B cell (primary cell): ENCODE results near the gene SLC8A3. TPM values are rescaled to one million over a fixed set of nuclear protein-coding genes. Genes with fewer than 3 reads are reported as not detected.

Source experiments
- ATAC-seq: fragments of 200-7000 bp; cut with Tn5 transposase; one replicate; pipeline ENCODE4 v1.10.0; 2021; ENCODE audit warnings: low read depth, mild to moderate bottlenecking, moderate number of reproducible peaks, moderate library complexity
- CTCF ChIA-PET: fragments of 350-600 bp; sonication (Branson Sonifier 250); formaldehyde crosslinking; loops from one replicate; lab custom pipeline; 2021; ENCODE audit warnings: antibody characterized with exemption, inconsistent platforms; lab: Charles Lee
- POLR2A ChIA-PET: fragments of 350-600 bp; sonication (Branson Sonifier 250); formaldehyde crosslinking; loops from one replicate; lab custom pipeline; 2021; ENCODE audit warnings: antibody characterized with exemption; lab: Charles Lee
- DNase-seq: peaks from one replicate; pipeline ENCODE4 v3.0.0; 2013
- H2AFZ ChIP-seq: 2 replicates; pipeline ENCODE4 v1.6.1; 2012; ENCODE audit warnings: mild to moderate bottlenecking, low read depth, low read length; ENCODE audit not compliant: insufficient read depth, poor library complexity, severe bottlenecking
- H3K27ac ChIP-seq, 2 donors: 1 replicate in 1 of 2; 2 replicates in 1 of 2; pipeline ENCODE4 v1.5.1; 2012 to 2013; ENCODE audit warnings: low read length in 2 of 2, mild to moderate bottlenecking in 2 of 2, moderate library complexity in 1 of 2
- H3K27me3 ChIP-seq, 4 experiments: fragments of 200-600 bp in 1 of 4; sonication (generic) in 1 of 4; replicated peaks in 1 of 4; 1 replicate in 2 of 4; 2 replicates in 2 of 4; pipeline versions ENCODE4 v1.6.1 to v1.7.0; 2013 to 2016; ENCODE audit warnings: low read length in 3 of 4, mild to moderate bottlenecking in 2 of 4, mixed read lengths in 1 of 4, moderate library complexity in 1 of 4; ENCODE audit not compliant: insufficient read depth in 4 of 4, control insufficient read depth in 3 of 4; ENCODE audit errors: control extremely low read depth in 1 of 4
- H3K36me3 ChIP-seq, 2 experiments: replicated peaks in 1 of 2; 1 replicate in 1 of 2; 2 replicates in 1 of 2; pipeline versions ENCODE4 v1.6.1 to v1.7.1; 2013; ENCODE audit warnings: low read length in 1 of 2; ENCODE audit not compliant: insufficient read depth in 2 of 2, control insufficient read depth in 1 of 2; ENCODE audit errors: control extremely low read depth in 1 of 2, extremely low read depth in 1 of 2
- H3K4me1 ChIP-seq, 2 donors: fragments of 200-600 bp in 1 of 2; sonication (generic) in 1 of 2; 1 replicate in 1 of 2; 2 replicates in 1 of 2; pipeline versions ENCODE4 v1.5.1 to v1.6.1; 2013 to 2017; ENCODE audit warnings: low read length in 2 of 2; ENCODE audit not compliant: control insufficient read depth in 2 of 2, insufficient read depth in 2 of 2
- H3K4me2 ChIP-seq: replicated peaks from 2 replicates; pipeline ENCODE3; 2012; ENCODE audit warnings: mild to moderate bottlenecking, low read depth, low read length; ENCODE audit not compliant: poor library complexity, severe bottlenecking
- H3K4me3 ChIP-seq, 5 experiments: fragments of 200-600 bp in 1 of 5; sonication (generic) in 1 of 5; 1 replicate in 3 of 5; 2 replicates in 2 of 5; pipeline versions ENCODE4 v1.5.1 to v1.7.0; 2011 to 2016; ENCODE audit warnings: low read length in 4 of 5, mild to moderate bottlenecking in 4 of 5, low read depth in 2 of 5, control low read depth in 1 of 5, moderate library complexity in 1 of 5; ENCODE audit not compliant: insufficient read depth in 1 of 5; ENCODE audit errors: control extremely low read depth in 1 of 5, extremely low read depth in 1 of 5
- H3K79me2 ChIP-seq: fragments of 200-600 bp; sonication (generic); one replicate; pipeline ENCODE4 v1.6.0; 2016; ENCODE audit warnings: low read length; ENCODE audit not compliant: control insufficient read depth, insufficient read depth
- H3K9ac ChIP-seq: fragments of 200-600 bp; sonication (generic); 2 replicates; pipeline ENCODE4 v1.6.1; 2017; ENCODE audit warnings: mild to moderate bottlenecking, low read length, moderate library complexity
- H3K9me3 ChIP-seq, 3 donors: one replicate each; pipeline versions ENCODE4 v1.6.1 to v1.7.1; 2013; ENCODE audit warnings: low read length in 2 of 3; ENCODE audit not compliant: control insufficient read depth in 2 of 3, insufficient read depth in 1 of 3; ENCODE audit errors: control extremely low read depth in 1 of 3
- H4K20me1 ChIP-seq: 2 replicates; pipeline ENCODE4 v1.6.0; 2012; ENCODE audit warnings: mild to moderate bottlenecking, low read length; ENCODE audit not compliant: insufficient read depth, control insufficient read depth, poor library complexity, severe bottlenecking
- H3K27ac Mint-ChIP-seq: one replicate; pipeline ENCODE4 v1.8.0; 2021; ENCODE audit warnings: mixed read lengths
- H3K27me3 Mint-ChIP-seq: one replicate; pipeline ENCODE4 v1.8.0; 2021; ENCODE audit warnings: mixed read lengths
- H3K4me1 Mint-ChIP-seq: one replicate; pipeline ENCODE4 v1.8.0; 2021; ENCODE audit warnings: mixed read lengths
- H3K4me3 Mint-ChIP-seq: one replicate; pipeline ENCODE4 v1.8.0; 2021; ENCODE audit warnings: mixed read lengths
- H3K9me3 Mint-ChIP-seq: one replicate; pipeline ENCODE4 v1.8.0; 2022; ENCODE audit warnings: mixed read lengths; ENCODE audit not compliant: insufficient read depth
- EZH2 ChIP-seq: IDR thresholded peaks from 2 replicates; pipeline ENCODE4 v1.6.1; 2012; ENCODE audit warnings: borderline replicate concordance, low read depth, mild to moderate bottlenecking, moderate library complexity, low read length; ENCODE audit not compliant: insufficient read depth, poor library complexity, severe bottlenecking
- WGBS: methylation state at CpG from one replicate; pipeline ENCODE4 v1.1.5; 2013; ENCODE audit warnings: missing lambda C conversion rate; ENCODE audit not compliant: insufficient coverage; 5-methylcytosine and 5-hydroxymethylcytosine counted together
- intact Hi-C: fragments of 100-400 bp; cut with micrococcal nuclease; formaldehyde crosslinking; loops from one replicate; pipeline ENCODE4 v1.10.0; 2022
- polyA plus RNA-seq: library from polyadenylated mRNA; depleted of rRNA; stranded (reverse); fragments of >200 nt; gene quantifications from 2 replicates; pipeline ENCODE4 v1.2.3, GENCODE V29; 2012
- total RNA-seq, 2 donors: library from RNA; stranded (reverse); fragments of 120-200 nt in 1 of 2; gene quantifications; 1 replicate in 1 of 2; 2 replicates in 1 of 2; pipeline versions ENCODE4 v1.2.3 to v1.2.4, GENCODE V29; 2013 to 2022
- TF ChIP-seq, protein P1 (sequence below): fragments of 200-600 bp; IDR thresholded peaks from one replicate; pipeline ENCODE4 v1.8.0; 2022; ENCODE audit warnings: antibody characterized with exemption, mild to moderate bottlenecking

The SLC8A3 gene
- total and polyA plus RNA-seq, 2 donors (not counting 1 experiment from before 2014, with no cell fraction given), result 0.07 to 0.09 TPM

DNA sequence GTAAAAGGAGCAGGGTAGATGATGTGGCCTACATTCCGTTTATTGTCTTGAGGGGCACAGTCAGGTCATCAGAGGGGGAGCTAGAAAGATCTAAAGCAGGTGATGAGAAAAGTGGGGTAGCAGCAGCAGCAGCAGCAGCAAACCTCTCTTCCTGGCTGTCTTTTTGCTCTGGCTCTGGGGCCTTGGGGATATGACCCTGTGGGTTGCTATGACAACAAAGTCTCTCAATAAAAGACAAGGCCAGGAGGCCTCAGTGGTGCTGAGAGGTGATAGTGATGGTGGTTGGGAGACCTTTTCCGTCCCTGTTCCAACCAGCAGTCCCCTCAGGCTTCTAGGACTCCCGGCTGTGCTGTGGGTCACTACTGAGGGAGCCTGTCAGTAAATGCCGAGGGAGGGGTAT, 138.6 kb downstream of the SLC8A3 start:
- 86% methylated on average over 1 of the region's 4 CpGs for WGBS
- Histone ChIP-seq H3K4me2 (no peak overlapping the region), H4K20me1 (no peaks in the 10 kb centered on the region), H3K27ac (no peak overlapping the region), H3K4me3 (no peak overlapping the region), H3K27me3 (no peaks in the 10 kb centered on the region), H3K9ac (no peak overlapping the region), H3K36me3 (no peaks in the 10 kb centered on the region), H3K79me2 (no peaks in the 10 kb centered on the region), H3K4me1 (no peaks in the 10 kb centered on the region), H2AFZ (no peak overlapping the region), H3K9me3 (no peaks in the 10 kb centered on the region)
- Mint-ChIP-seq H3K4me1 (no peaks in the 10 kb centered on the region), H3K27me3 (peaks cover 27% of the 10 kb centered on the region), H3K9me3 (no peaks in the 10 kb centered on the region), H3K4me3 (no peak overlapping the region), H3K27ac (no peak overlapping the region)
- TF ChIP-seq, protein P1, sequence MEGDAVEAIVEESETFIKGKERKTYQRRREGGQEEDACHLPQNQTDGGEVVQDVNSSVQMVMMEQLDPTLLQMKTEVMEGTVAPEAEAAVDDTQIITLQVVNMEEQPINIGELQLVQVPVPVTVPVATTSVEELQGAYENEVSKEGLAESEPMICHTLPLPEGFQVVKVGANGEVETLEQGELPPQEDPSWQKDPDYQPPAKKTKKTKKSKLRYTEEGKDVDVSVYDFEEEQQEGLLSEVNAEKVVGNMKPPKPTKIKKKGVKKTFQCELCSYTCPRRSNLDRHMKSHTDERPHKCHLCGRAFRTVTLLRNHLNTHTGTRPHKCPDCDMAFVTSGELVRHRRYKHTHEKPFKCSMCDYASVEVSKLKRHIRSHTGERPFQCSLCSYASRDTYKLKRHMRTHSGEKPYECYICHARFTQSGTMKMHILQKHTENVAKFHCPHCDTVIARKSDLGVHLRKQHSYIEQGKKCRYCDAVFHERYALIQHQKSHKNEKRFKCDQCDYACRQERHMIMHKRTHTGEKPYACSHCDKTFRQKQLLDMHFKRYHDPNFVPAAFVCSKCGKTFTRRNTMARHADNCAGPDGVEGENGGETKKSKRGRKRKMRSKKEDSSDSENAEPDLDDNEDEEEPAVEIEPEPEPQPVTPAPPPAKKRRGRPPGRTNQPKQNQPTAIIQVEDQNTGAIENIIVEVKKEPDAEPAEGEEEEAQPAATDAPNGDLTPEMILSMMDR, result no peak
- no peak for TF ChIP-seq EZH2
- DNase-seq (no peak), ATAC-seq (no peak)
- intact Hi-C loops, result no loop called here
- ChIA-PET POLR2A (no interaction called here), CTCF (no interaction called here)

DNA sequence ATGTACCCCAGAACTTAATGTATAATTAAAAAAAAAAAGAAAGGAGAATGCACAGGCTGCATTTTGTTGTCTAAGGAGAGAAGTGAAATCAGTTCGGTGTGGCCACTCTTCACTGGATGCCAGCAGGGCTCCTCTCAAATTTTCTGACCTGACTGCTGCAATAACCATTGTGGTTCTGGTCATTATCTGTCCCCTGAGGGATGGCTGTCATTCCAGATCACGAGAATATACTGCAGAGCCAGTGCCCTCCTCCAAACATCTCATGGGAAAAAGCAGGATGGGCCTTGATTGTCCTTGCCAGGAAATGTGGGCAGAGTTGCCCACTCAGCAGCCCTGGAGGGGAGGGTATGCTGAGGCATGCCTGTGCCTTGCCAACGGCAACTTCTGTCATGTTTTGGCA, 139.1 kb downstream of the SLC8A3 start:
- Mint-ChIP-seq H3K27ac (no peak overlapping the region), H3K9me3 (no peaks in the 10 kb centered on the region), H3K4me1 (no peaks in the 10 kb centered on the region), H3K27me3 (peaks cover 27% of the 10 kb centered on the region), H3K4me3 (no peak overlapping the region)
- Histone ChIP-seq H3K27me3 (no peaks in the 10 kb centered on the region), H3K9me3 (no peaks in the 10 kb centered on the region), H3K79me2 (no peaks in the 10 kb centered on the region), H2AFZ (no peak overlapping the region), H3K4me2 (no peak overlapping the region), H4K20me1 (no peaks in the 10 kb centered on the region), H3K9ac (no peak overlapping the region), H3K4me3 (no peak overlapping the region), H3K27ac (no peak overlapping the region), H3K4me1 (no peaks in the 10 kb centered on the region), H3K36me3 (no peaks in the 10 kb centered on the region)
- ChIA-PET POLR2A (no interaction called here), CTCF (no interaction called here)
- 78% methylated on average over 2 of the region's 3 CpGs for WGBS
- TF ChIP-seq, protein P1, result no peak
- TF ChIP-seq EZH2, result no peak
- ATAC-seq (no peak), DNase-seq (no peak)
- intact Hi-C loops, result no loop called here
